Middle frontal gyrus (tissue), 1 donor: ENCODE results near the gene R3HDM2.

ENCODE experiments used
- DNase-seq: peaks from one replicate; pipeline ENCODE4 v3.0.0-alpha.2; 2015; ENCODE audit warnings: low spot score; ENCODE audit errors: extremely low spot score

The R3HDM2 gene

GRCh38 chr12:57272337-57273151 is 158.3 kb downstream of the R3HDM2 start:
- no peak for DNase-seq

- no peak for DNase-seq
Measured at GRCh38 chr12:57270966-57271470, 159.8 kb downstream of the R3HDM2 start.

- DNase-seq, result no peak
Measured at GRCh38 chr12:57268264-57268663, 162.6 kb downstream of the R3HDM2 start.

DNA sequence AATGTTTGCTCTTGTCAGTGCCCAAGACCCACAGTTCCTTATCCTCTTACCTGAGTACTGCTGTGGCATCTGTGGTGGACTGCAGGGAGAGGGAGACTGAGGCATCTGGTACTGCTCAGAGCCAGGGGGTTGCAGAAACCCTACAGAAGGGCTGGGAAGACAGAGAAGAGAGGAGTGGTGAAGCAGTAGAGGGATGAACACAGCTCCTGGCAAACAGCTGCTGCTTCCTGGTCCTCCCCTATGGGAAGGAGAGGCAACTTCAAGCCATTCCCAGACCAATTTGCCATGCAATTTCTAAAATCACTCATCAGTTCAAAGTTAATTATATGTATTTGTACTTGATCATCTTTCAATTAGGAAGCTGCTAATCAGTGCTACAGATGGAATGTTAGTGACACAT is 164.2 kb downstream of the R3HDM2 start:
- DNase-seq, result no peak

DNA sequence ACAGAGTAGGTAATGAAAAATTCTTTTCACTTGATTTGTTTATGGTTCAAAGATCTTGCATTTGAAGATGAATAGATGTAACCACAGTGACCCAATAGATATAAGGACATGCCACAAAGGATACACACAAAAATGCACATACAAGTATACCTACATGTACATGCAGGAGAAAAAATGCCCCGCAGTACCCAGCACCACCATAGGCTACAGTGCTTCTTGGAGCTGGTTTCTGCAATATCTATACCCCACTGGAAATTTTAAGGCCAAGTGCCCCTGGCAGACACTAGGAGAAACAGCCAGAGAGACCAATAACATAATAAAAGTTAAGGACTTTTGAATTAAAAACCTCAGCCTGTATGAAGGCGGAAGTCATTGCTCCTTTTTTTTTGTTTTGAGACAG is 167.7 kb downstream of the R3HDM2 start:
- DNase-seq, result no peak

- no peak for DNase-seq
Measured at GRCh38 chr12:57262126-57262822, 168.6 kb downstream of the R3HDM2 start.

DNA sequence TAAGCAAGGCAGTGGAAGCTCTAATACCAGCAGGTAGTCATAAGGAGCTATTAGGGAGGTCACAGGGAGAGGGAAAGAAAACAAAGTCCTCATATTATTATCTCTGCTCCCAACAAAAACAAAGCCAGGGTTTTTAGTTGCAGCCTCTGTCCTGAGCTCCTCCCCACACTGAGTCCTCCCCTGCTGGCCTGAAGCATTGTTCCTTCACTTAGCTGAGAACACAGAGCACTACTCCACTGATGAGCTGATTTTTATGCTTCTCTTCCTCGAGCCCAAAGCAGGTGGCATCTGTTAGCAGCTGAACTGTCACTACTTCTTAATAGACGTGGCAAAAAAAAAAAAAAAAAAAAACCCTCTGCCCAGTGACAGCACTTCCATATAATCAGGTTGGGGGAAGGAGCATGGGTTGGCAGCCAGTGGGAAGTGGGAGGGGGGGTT is 169.4 kb downstream of the R3HDM2 start:
- DNase-seq, result no peak

DNA sequence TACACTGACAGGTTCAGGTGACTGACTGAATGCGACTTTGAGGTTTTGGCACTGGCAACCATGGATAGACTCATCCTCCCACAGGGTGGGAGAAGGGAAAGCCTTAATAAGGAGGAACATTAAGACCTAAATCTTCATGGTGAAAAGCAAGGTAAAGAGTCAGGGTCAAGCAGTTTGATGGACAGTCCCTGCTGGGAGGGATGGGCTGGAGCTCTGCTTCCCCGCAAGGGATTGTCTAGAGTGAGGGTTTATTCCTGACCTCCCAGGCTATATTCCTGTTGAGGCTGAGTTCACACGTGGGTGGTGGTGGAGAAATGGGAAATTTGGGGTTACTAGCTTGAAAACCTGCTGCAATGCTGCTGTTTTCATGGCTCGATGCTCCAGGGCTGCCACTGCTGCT is 170.5 kb downstream of the R3HDM2 start:
- no peak for DNase-seq

DNA sequence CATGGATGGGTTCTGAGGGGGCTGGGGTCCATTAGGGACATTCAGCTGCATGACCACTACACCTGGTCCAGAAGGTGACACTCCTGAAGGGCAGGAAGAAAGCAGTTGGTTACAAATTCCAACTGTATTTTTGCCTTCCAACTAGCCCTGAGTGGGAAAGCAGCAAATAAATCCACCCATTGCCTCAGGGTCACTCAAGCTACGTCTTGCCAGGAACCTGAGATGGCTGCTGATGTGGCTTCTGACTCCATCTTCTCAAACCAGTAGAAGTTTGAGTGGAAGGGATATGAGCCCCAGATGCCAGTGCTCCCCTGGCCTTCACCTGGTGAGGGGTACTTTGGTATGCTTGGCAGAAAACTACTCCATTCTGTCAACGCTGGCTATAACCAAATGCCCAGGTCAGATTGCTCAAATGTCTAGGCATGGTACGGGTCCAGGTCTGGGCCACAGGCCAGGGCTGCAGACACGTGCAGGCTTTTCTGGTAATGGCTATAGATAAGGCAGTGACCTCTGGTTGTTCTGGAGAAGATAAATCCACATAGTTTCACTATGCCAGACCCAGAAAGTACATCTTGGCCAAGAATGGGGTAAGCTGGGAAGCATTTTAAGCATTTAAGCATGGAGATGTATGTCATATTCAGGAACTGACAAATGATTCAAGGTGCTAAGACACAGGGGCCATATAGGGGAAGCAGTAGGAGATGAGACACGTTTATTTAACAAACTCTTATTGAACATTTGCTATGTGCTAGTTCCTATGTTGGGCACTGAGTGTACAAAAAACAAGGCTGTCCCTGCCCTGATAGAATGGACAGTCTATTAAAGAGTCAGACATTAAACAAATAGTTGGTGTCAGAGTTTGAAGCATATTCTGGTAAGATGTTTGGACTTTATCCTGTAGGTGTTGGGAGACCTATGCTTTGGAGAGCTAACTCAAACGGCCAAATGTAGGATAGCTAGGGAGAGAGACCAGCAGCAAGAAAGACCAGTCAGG is 171.6 kb downstream of the R3HDM2 start:
- DNase-seq, result no peak

DNA sequence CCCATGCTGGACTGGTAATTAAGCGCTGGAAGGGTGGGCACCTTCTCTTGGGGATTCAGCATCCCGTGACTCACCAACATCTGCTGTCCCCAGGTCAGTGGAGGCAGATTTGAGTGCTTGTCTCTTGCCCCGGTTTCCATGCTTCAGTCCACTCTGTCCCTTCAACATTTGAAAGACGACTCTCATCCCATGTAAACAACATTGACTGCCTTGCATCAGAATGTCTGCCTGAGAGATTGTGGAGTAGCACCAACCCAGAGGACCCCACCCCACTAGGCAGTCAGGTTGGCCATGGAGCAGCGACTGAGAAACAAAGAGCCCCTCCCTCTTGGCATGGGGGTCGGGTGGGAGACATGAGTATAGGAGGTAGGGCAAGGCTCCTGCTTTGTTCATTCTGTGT is 174.9 kb downstream of the R3HDM2 start:
- DNase-seq, result no peak

GRCh38 chr12:57254506-57255280 is 176.2 kb downstream of the R3HDM2 start:
- DNase-seq, result no peak

- no peak for DNase-seq
Measured at GRCh38 chr12:57250956-57251355, 179.9 kb downstream of the R3HDM2 start, which contains the start of gene STAC3. TSS of gene STAC3 (minus strand) at chr12:57251187. CDS start at chr12:57249636, 1,551 bp downstream.

DNA sequence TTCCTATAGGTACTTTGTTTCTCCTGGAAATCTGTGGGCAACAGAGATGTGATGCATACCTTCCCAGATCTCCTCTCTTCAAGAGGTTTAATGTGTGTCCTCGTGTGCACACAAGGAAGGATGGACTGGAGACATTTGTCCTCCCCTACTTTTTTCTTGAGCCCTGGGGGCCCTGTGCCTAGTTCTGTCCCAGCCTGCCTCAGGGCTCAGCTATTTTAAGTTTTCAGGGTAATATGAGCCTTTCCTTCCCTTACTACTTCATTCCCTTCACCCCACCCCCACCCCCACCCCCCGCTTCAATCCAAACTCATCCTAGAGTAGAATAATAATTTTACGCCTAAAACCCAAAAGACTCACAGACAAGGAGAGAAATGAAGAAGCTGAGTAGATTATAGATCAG is 180.3 kb downstream of the R3HDM2 start:
- no peak for DNase-seq

DNA sequence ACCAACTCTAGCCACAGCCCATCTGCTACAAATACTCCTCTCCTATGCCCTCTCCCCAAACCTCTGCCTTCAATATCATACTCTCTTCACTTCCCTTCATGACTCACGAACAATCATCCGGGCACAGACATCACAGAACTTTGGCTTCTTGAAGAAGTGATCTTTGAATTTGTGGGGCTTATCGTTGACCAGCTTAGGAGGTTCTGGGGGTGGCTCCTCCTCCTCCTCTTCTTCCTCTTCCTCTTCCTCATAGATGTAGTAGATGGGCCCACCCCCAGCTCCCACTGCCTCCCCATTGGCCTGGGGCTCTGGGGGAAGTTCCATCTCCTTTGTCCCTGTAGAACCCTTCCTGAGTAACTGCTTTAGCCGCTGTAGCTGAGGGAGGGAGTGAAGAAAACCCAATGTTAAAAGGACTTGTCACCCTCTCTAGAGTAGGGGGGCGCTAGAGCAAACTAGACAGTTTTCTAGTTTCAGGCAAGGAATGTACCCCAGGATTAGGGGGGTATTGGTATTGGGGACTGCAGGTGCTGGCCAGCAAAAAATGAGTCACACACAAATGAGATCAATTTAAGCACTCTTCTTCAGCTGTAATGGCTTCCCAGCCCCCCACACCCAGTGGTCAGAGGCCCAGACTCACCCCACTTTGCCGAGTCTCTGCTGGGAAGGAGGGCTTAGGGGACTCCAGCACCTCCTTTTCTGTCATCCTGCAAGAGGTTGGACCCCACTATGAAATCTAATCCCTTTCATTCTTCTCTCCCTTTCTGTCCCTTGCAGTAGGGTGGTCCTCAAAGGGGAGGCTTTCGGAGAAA is 181.7 kb downstream of the R3HDM2 start:
- DNase-seq, result no peak

GRCh38 chr12:57247041-57247440 is 183.8 kb downstream of the R3HDM2 start:
- DNase-seq, result no peak

DNA sequence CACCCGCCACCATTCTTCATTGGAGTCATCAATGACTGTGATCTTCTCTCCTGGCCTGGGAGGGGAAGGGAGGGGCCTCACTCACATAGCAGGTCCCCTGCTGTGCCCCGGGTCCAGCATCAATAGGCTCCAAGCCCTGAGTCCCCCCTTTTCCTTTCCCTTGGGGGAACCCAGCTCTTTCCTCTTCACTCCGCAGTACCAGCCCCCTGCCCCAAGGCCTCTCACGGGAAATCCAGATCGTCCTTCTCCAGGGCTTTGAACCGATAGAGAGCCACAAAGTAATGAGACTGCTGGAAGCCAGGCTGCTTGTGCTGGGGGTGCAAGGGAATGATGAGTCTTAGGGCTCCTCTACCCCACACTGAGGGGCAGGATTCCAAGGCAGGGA is 186.5 kb downstream of the R3HDM2 start:
- DNase-seq, result no peak

- no peak for DNase-seq
Measured at GRCh38 chr12:57243521-57244311, 187.1 kb downstream of the R3HDM2 start.

DNA sequence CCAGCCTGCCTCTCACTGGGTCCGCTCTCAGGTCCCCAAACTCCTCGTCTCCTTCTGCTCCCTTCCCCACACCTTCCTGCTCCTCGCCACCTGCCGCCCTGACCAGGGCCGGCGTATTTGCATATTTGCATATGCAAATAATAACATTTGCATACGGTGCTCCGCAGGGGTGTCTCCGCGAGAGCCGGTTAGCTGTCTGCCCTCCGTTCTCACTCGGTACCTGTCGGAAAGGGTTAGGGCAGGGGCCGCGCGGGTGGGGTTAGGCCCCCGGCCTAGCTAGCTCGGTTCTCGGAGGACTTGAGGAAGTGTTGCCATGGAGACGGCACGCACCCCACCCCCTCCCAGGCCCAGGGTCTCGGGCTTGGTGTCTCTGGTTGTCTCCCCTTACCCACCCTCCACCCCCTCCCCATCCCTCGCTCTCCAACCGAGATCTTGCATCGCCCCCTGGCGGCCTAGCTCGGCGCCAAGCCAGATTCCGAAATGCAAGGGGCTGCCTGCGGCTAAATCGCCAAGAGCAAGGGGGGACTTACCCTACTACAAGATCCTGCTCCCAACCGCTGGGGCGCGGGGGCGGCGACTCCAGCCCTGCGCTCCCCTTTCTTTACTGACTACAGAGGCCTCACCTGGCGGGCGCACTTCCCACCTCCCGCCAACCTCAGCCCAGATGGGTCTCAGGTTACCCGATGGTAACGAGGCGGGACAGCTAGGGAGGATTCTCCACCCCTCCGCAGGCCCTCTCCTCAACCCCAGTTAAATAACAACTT is 188.0 kb downstream of the R3HDM2 start:
- DNase-seq, result no peak
